NCI-H1694 (cell line): ENCODE measurements around the gene MATCAP1.
A peak's percentile ranks its signal among the peaks of the same experiment; 100 is the strongest.

Experiments
- DNase-seq: peaks from one replicate; lab custom pipeline; 2025; lab: John Stamatoyannopoulos, UW

The MATCAP1 gene

DNA sequence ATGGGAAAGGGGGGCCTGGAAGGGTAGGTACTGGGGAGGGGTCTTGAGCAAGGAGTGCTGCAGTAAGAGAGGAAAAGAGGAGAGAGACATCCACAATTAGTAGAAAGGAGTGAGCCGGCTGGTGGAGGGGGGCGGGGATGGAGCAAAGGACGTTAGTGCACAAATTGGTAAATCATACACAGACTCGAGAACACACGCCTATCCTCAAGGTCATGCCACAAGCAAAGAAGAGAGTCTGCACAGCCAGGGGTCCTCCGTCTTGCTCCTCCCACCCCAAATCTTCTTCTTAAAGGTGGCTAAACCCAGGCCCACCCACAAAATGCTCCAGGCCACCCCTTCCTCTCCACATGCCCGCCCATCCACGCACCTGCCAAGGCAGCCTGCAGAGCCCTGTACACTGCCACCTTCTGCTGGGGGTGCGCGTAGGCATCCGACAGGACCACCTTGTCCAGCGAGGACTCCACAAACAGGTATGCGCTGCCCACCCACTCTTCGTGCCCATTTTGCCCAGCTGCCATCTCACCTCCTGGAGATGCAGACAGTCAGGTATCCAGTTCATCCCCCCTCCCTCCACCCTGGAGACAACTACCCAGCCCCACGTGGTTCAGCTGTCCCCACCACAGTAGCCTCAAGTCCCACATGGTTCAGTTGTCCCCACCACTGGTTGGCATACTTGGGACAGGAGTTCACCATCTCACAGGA is 27.5 kb downstream of the MATCAP1 start:
- no peak for DNase-seq

DNA sequence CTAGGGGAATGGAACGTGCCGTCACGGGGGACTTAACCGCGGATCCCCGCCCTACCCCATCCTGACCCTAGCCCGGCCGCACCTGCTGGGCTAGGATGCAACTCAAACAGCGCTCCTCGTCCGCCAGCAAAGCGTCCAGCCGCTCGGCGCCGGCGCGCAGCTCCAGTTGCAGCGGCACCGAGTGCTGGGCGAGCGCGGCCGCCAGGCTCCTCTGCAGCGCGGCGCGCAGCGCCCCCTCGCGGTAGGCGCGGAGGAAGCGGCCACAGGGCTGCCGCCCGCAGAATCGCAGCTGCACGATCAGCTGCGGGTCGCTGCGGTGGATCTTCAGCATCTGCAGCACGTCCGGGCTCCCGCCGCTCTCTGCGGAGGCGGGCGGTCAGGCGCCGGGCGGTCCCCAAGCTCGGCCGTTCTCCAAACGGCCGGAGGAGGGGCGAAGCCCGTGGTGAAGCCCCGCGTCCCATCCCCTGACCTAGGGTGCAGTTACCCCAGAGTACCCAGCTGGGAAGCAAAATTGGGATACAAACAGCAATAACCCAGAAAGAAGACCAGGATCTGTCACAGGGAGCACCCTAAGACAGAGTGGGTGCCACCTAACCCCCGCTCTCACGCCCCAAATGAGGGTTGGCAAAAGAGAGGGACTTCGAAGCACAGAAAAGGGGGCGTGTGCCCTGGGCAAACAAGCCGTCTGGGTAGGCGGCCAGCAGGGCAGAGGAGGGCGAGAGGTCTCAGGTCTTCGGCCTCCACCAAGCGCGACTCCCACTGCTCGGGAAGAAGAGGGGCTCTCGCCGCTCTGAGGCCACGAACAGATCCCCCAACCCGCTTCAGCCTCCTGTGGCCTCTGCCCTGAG is 28.2 kb downstream of the MATCAP1 start:
- DNase-seq = peak; percentile 8

DNA sequence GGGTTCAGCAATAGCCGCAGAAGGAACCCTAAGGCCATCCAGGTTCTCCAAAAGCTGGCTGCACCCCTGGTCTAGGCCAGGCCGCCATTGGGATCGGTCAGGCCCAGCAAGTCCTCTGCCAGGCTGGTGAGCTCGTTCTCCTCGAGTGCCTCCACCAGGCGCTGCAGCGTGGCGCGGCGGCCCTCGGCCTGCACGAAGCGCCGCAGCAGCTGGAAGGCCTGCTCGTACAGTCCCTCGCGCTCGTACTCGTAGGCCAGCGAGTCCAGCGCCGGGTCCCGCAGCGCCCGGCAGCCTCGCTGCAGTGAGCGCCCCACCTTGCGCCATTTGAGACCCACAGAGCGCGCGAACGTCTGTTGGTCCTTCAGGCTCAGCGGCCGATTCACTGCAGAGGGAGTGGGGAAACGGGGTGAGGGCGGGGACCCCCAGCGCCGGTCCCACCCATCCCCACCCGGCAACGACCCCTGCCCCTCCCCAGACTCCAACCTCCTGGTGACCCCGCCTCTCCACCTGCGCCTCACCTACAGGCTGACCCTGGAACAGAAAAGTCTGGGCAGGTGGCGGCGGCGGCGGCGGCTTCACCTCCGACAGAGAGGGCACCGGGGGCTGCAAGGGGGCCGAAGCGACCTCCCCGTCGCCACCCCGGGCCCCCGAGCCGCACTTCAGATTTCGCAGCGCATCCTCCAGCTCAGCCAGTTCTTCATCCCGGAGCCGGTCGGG is 29.0 kb downstream of the MATCAP1 start:
- no peak for DNase-seq

GRCh38 chr16:67151431-67152097 is 32.2 kb downstream of the MATCAP1 start:
- no peak for DNase-seq

DNA sequence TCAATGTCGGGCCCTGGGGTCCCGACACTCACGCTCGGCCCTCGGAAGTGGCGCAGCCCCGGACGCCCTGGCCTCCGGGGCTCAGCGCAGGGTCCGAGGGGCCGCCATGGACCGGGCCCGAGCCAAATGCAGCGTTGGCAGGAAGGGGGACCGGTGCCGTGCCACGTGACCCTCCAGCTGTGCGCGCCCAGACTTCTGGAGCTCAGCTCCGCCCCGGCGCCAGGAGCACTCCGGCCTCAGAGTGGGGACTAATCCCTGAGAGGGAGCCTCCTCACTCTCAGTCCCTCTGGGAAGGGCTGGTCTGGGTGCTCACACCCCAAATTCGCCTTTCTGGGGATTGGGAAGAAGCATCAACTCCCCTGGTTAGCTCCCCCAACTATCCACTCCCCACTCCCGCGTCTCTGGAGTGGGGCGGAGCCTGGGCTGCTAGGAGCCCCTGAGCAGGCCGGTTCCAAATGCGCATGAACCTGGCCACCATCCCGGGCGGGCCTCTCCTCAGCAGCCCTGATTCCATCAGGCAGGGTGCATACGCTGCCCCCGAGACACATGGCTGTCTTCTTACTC is 32.8 kb downstream of the MATCAP1 start, which contains the start of gene B3GNT9:
Gene B3GNT9, minus strand, starts transcription at position 166 of the 564 bp plus-strand sequence. CDS start 513 bp downstream, outside the sequence.
- DNase-seq = peak; percentile 72

- peak; percentile 25 for DNase-seq
Observed at GRCh38 chr16:67150047-67150832, 33.5 kb downstream of the MATCAP1 start.

- DNase-seq = no peak
Observed at GRCh38 chr16:67149276-67150046, 34.3 kb downstream of the MATCAP1 start.

DNA sequence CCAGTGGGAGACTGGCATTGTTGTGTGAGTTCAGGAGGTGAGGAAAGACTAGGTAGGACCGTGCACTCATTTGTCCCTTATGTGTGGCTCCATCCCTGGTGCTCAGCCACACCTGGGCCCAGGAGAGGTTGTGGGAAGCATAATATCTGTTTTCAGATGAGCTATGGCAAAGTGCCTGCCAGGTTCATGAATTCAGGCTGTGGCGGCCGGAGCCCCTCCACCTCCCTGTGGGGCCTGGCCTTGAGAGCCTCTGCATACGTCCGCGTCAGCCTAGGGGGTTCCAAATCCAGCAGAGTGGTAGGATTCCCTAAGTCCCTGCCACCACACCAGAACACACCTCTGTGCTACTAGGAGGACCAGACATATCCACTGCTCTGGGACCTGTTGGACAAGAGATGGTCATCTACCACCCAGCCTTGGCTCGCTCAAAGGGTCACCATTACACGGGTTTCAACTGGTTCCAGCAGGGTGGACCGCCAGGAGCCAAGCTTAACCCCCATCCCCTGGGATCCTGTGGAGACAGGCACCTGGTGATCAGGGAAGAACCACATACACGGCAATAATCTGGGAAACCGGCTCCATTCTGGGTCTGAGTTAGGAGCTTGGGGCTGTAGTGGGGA is 35.0 kb downstream of the MATCAP1 start:
- no peak for DNase-seq

DNA sequence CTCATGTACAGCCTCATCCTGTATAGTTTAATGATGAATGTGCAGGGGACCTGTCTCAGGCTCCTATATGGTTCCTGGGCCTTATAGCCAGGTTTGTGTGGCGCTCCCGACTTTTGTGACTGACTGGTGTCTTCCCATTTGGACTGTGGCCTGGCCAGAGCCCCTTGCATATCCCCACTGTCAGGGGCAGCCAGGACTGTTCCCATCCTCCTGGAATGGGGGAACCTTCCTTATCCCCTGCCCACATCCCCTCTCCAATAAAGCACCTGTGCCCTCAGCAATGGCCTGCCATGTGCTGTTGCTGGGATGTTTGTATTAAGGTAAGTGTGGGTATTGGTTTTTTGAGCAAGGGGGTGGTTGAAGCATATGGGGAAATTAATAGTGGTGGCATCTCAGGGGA is 35.5 kb downstream of the MATCAP1 start:
- no peak for DNase-seq

DNA sequence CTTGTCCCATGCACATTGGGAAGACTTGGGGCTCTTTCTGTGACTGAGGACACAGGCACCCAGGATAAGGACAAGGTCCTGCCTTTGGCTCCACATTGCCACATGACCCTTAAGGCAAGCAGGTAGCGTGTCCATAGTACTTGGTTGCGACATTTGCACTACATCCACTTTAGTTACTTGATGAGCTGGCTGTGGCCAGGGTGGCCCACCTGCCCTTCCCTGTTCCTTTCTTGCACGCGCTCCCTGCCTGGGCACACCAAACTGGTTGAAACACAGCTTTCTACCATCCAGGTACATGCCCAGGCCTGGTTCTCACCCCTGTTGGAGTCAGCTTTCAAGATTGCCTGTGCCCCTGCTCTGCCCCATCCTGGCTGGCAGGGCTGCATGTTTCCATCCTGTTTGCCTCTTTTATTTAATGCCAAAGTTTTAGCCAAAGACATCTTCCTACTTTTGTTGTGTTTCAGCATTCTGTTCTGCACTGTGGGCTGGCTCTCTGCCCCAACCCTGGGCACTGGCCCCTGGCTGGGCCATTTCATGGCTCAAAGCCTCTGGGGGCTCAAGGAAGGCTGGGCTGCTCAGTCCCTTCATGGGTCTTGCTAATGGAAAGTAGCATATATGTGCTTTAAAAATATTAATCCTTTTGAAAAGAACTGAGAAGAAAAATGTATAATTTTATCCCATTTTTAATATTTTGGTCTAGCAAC is 36.2 kb downstream of the MATCAP1 start:
- no peak for DNase-seq

GRCh38 chr16:67146523-67147357 is 37.0 kb downstream of the MATCAP1 start:
- no peak for DNase-seq

DNA sequence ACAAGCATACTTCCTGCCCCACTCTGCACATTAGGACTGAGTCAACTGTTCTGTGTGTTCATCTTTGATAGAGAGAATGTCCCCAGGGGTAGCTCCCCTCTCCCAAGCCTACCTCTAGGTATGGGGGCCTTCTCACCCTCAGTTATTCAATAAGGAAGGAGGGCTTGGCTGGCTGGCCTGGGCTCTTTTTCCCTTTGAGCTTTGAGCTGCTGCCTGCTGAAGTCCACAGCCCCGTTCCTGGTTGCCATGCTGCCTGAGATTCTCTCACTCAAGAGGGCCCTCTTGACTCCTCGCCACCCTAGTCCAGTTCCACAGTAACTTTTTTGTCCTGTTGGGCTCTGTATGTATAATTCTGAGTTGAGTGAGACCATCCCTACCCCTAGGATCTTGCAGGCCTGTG is 38.0 kb downstream of the MATCAP1 start:
- DNase-seq = no peak

DNA sequence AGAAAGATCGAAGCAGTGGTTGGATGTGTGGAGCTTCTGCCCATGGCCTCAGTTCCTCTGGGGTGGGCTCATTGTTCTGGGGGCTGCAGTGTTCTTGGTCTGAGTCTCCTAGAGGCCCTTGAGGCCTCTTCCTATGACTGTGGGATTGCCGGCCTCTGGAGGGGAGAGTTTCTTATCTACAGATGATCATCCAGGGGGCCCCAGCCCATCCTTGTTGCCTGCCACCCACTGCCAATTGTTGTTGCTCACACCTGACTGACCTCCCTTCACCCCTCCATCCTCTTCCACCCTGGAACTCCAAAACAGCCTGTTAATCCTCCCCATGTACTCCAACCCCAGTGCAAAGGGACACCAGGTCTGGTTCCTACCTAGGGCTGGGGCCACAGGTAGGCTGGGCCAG is 38.8 kb downstream of the MATCAP1 start:
- no peak for DNase-seq

- no peak for DNase-seq
Observed at GRCh38 chr16:67142342-67142741, 41.4 kb downstream of the MATCAP1 start.

DNA sequence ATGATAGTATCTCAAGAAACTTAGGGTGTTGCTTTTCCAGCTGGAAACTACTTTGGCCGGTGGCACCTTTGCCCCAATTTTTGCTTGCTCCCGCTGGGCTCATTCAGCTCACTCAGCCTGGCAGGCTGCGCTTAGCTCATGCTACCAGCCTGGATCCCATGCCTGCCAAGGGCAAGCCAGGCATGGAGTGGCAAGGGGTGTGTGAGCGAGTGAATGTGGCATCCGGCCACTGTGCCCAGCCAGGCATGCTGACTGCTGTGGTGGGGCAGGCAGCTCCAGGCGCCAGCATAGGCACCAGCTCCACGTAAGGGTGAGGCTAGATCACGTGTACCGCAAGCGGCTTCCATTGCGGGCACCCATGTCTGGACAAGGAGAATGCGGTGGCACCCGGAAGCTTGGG is 42.4 kb downstream of the MATCAP1 start:
- DNase-seq = no peak

DNA sequence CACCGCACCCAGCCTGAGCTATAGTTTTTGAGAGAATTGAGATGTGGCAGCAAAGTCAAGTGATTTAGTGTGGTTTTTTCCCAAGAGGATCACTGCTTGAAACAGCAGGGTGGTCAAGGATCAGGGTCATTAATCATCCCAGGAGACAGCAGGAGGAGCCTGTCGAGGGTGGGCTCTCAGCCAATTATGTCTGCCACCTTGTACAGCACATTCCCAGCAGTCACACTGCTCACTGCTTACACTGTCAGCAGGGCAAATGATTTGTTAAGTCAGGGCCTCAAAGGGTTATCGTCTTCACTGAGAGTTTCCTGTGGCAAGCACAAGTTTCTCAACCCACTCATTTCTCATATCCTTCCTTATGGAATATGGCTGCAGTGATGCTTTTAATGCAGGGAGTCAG is 46.2 kb downstream of the MATCAP1 start:
- no peak for DNase-seq

- no peak for DNase-seq
Observed at GRCh38 chr16:67129422-67129821, 54.3 kb downstream of the MATCAP1 start.

GRCh38 chr16:67128887-67129286 is 54.9 kb downstream of the MATCAP1 start:
- DNase-seq = no peak
